Progenitor cell of endocrine pancreas (in vitro differentiated cells): ENCODE results near the gene TNK2. TPM values are rescaled to one million over a fixed set of nuclear protein-coding genes. Genes with fewer than 3 reads are reported as not detected.
"Not testable (repeated sequence)": the region's sequence is repeated elsewhere in the genome, so short reads cannot be mapped to it uniquely, and the experiment has no call there.

ENCODE experiments used
- DNase-seq: peaks from one replicate; pipeline ENCODE4 v3.0.0; 2021; ENCODE audit warnings: low spot score; ENCODE audit not compliant: unreplicated experiment
- H3K27ac Mint-ChIP-seq: 2 replicates; pipeline ENCODE4 v1.8.0; 2021; ENCODE audit warnings: mild to moderate bottlenecking, moderate library complexity, mixed read lengths
- H3K27me3 Mint-ChIP-seq: 2 replicates; pipeline ENCODE4 v1.8.0; 2021; ENCODE audit warnings: mixed read lengths
- H3K36me3 Mint-ChIP-seq: 2 replicates; pipeline ENCODE4 v1.8.0; 2022; ENCODE audit warnings: mixed read lengths; ENCODE audit not compliant: insufficient read depth
- H3K4me1 Mint-ChIP-seq: 2 replicates; pipeline ENCODE4 v1.8.0; 2021; ENCODE audit warnings: low read depth, mixed read lengths
- H3K4me3 Mint-ChIP-seq: 2 replicates; pipeline ENCODE4 v1.8.0; 2021; ENCODE audit warnings: low read depth, mild to moderate bottlenecking, moderate library complexity, mixed read lengths
- H3K9me3 Mint-ChIP-seq: 2 replicates; pipeline ENCODE4 v1.8.0; 2021; ENCODE audit warnings: low read depth, mixed read lengths
- CTCF ChIP-seq: fragments of 200-600 bp; sonication (generic); IDR thresholded peaks from one replicate; pipeline ENCODE4 v1.5.0; 2021; ENCODE audit warnings: antibody characterized with exemption, mild to moderate bottlenecking; ENCODE audit not compliant: unreplicated experiment
- total RNA-seq: library from RNA; stranded (reverse); gene quantifications from 2 replicates; pipeline ENCODE4 v1.2.1, GENCODE V29; 2021

Gene TNK2
- total RNA-seq, 1 donor from 2014 or later = 73.6 TPM

DNA sequence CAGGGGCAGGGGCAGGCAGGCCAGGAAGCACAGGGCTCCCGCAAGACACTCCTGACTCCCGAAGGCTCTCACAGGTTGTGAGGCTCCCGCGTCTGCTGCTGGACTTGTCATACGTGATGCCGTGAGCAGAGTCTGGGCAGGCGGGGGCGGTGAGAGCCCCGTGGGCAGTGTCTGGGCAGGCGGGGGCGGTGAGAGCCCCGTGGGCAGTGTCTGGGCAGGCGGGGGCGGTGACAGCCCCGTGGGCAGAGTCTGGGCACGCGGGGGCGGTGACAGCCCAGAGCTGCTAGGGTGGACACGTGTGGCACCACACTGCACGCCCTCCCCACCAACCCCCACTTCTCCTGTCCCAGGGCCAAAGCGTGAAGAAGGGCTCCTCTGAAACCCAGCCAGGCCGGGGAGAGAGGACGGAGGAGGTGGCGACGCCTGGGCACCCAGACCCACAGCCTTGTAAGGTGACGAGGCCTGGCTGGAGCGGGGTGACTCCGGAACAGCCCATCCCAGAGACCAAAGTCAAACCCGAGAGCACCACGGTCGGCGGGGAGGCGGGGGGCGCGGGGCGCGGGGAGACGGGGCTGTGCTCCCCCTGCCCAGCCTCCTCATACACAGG is 35.0 kb downstream of the TNK2 start:
- H3K9me3 Mint-ChIP-seq = no peaks in the 10 kb centered on the region
- H3K27me3 Mint-ChIP-seq = no peaks in the 10 kb centered on the region
- DNase-seq = no peak
- no peaks in the 10 kb centered on the region for H3K4me1 Mint-ChIP-seq
- H3K27ac Mint-ChIP-seq = no peak overlapping the region
- H3K36me3 Mint-ChIP-seq = peaks cover 7% of the 10 kb centered on the region
- no peak overlapping the region for H3K4me3 Mint-ChIP-seq
- no peak for TF ChIP-seq CTCF

DNA sequence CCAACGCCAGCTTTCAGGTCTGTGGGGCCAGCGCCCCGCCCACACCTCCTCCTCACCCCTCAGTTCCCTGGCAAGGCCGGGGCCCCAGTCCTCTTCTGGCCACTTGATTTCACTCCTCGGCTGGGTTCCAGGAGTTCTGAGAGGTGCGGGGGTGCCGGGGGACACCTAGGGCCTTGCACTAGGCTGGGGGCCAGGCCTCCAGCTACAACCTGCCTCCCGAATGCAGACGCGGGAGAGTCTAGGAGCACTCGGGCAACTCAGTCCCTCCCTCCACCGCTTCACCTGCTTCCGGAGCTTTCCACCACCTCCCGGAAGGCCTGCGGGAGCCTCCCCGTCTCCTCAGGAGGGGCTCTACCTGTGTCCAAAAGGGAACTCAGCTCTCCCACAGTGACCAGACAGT is 35.6 kb downstream of the TNK2 start:
- Mint-ChIP-seq H3K4me3 (no peak overlapping the region), H3K27ac (no peak overlapping the region), H3K36me3 (peaks cover 7% of the 10 kb centered on the region), H3K27me3 (no peaks in the 10 kb centered on the region), H3K9me3 (no peaks in the 10 kb centered on the region), H3K4me1 (no peaks in the 10 kb centered on the region)
- DNase-seq = no peak
- no peak for TF ChIP-seq CTCF

- DNase-seq = no peak
- no peak for TF ChIP-seq CTCF
- H3K27me3 Mint-ChIP-seq = no peaks in the 10 kb centered on the region
Measured at GRCh38 chr3:195872097-195872496, 36.3 kb downstream of the TNK2 start.

GRCh38 chr3:195871686-195872085 is 36.7 kb downstream of the TNK2 start:
- not testable (repeated sequence) for H3K4me1 Mint-ChIP-seq, H3K9me3 Mint-ChIP-seq

More at GRCh38 chr3:195872097-195872496, 36.3 kb downstream of the TNK2 start:
- peaks cover 6% of the 10 kb centered on the region for H3K36me3 Mint-ChIP-seq
- no peaks in the 10 kb centered on the region for H3K4me1 Mint-ChIP-seq
- no peaks in the 10 kb centered on the region for H3K9me3 Mint-ChIP-seq
- no peak overlapping the region for H3K27ac Mint-ChIP-seq
- no peak overlapping the region for H3K4me3 Mint-ChIP-seq

DNA sequence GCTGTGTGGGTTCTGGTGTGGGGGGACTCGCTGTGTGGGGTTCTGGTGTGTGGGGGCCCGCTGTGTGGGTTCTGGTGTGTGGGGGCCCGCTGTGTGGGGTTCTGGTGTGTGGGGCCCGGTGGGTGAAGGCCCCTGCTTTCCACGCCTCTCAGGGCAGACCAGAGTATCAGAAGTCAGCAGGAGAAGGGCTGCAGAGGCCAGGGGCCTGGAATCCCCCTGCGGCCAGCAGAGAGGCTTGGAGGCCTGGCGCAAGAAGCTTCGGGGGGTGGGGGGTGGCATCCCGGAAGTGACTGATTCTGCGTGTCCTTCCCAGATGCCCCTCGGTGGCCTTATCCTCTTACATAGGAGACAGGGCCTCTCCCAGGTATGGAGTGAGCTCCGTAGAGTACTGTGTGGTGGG is 37.4 kb downstream of the TNK2 start:
- H3K27me3 Mint-ChIP-seq = no peaks in the 10 kb centered on the region
- no peak for DNase-seq
- H3K9me3 Mint-ChIP-seq = no peaks in the 10 kb centered on the region
- TF ChIP-seq CTCF = no peak
- H3K36me3 Mint-ChIP-seq = peaks cover 3% of the 10 kb centered on the region
- no peak overlapping the region for H3K27ac Mint-ChIP-seq
- H3K4me3 Mint-ChIP-seq = no peak overlapping the region
- no peaks in the 10 kb centered on the region for H3K4me1 Mint-ChIP-seq

More at GRCh38 chr3:195871686-195872085, 36.7 kb downstream of the TNK2 start:
- not testable (repeated sequence) for DNase-seq, H3K36me3 Mint-ChIP-seq, H3K27me3 Mint-ChIP-seq, H3K27ac Mint-ChIP-seq, H3K4me3 Mint-ChIP-seq

DNA sequence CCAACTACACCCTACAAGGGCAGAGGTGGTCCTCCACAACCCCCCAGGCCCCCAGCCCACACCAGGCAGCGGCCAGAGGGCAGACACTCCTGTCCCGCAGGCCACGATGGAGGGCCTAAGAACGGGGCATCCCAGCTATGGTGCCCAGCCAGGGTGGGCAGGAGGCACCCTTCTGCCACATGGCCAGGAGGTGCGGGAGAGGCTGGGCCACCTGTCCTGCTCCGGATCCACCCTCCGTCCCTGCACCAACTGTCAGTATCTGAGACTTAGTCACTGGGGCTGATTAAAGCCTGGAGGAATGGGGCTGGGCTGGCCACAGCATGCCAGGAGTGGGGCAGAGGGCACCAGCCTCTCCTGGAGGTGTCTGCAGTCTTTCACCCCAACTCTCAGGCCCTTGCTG is 37.9 kb downstream of the TNK2 start:
- Mint-ChIP-seq H3K4me1 (no peaks in the 10 kb centered on the region), H3K4me3 (no peak overlapping the region), H3K36me3 (peaks cover 4% of the 10 kb centered on the region), H3K27ac (no peak overlapping the region), H3K27me3 (no peaks in the 10 kb centered on the region), H3K9me3 (no peaks in the 10 kb centered on the region)
- no peak for DNase-seq
- TF ChIP-seq CTCF = no peak
